Trophoblast cell (in vitro differentiated cells and primary cell): ENCODE data around the gene PRKCE.

ENCODE experiments used
- DNase-seq, 2 donors: peaks; one replicate each; pipeline ENCODE4 v3.0.0-alpha.2; 2016
- H2AFZ ChIP-seq: 2 replicates; pipeline ENCODE4 v1.6.1; 2013; ENCODE audit warnings: low read length, moderate library complexity, mild to moderate bottlenecking; ENCODE audit not compliant: insufficient read depth, poor library complexity
- H2AK5ac ChIP-seq: 2 replicates; pipeline ENCODE4 v1.6.1; 2013; ENCODE audit warnings: mild to moderate bottlenecking, low read length
- H2BK120ac ChIP-seq: 2 replicates; pipeline ENCODE4 v1.6.1; 2013; ENCODE audit warnings: low read length, mild to moderate bottlenecking, moderate library complexity; ENCODE audit not compliant: insufficient read depth, poor library complexity
- H2BK12ac ChIP-seq: 2 replicates; pipeline ENCODE4 v1.6.1; 2013; ENCODE audit warnings: mild to moderate bottlenecking, low read length, moderate library complexity
- H2BK5ac ChIP-seq: 2 replicates; pipeline ENCODE4 v1.6.1; 2013; ENCODE audit warnings: low read length, low read depth, moderate library complexity, mild to moderate bottlenecking; ENCODE audit not compliant: poor library complexity
- H3K14ac ChIP-seq: 2 replicates; pipeline ENCODE4 v1.6.1; 2013; ENCODE audit warnings: mild to moderate bottlenecking, low read length
- H3K18ac ChIP-seq: 2 replicates; pipeline ENCODE4 v1.6.1; 2013; ENCODE audit warnings: mild to moderate bottlenecking, low read length
- H3K23ac ChIP-seq: 2 replicates; pipeline ENCODE4 v1.6.1; 2013; ENCODE audit warnings: low read length
- H3K27ac ChIP-seq: 2 replicates; pipeline ENCODE4 v1.5.1; 2013; ENCODE audit warnings: low read depth, mild to moderate bottlenecking, inconsistent platforms, low read length, moderate library complexity
- H3K27me3 ChIP-seq: 2 replicates; pipeline ENCODE4 v1.6.1; 2013; ENCODE audit warnings: inconsistent platforms, mild to moderate bottlenecking, low read length, moderate library complexity; ENCODE audit not compliant: insufficient read depth
- H3K36me3 ChIP-seq, 2 experiments: 1 replicate in 1 of 2; 2 replicates in 1 of 2; pipeline ENCODE4 v1.6.1; 2013; ENCODE audit warnings: low read length in 2 of 2, mild to moderate bottlenecking in 2 of 2, moderate library complexity in 1 of 2; ENCODE audit not compliant: insufficient read depth in 2 of 2, control insufficient read depth in 1 of 2
- H3K4ac ChIP-seq: 2 replicates; pipeline ENCODE4 v1.6.1; 2013; ENCODE audit warnings: low read depth, mild to moderate bottlenecking, low read length, moderate library complexity
- H3K4me1 ChIP-seq, 2 experiments: 1 replicate in 1 of 2; 2 replicates in 1 of 2; pipeline ENCODE4 v1.6.1; 2013; ENCODE audit warnings: low read length in 2 of 2, mild to moderate bottlenecking in 2 of 2, moderate library complexity in 1 of 2; ENCODE audit not compliant: insufficient read depth in 2 of 2, control insufficient read depth in 1 of 2
- H3K4me2 ChIP-seq: 2 replicates; pipeline ENCODE4 v1.6.1; 2013; ENCODE audit warnings: inconsistent platforms, mild to moderate bottlenecking, low read length, moderate library complexity
- H3K4me3 ChIP-seq: 2 replicates; pipeline ENCODE4 v1.5.1; 2013; ENCODE audit warnings: mild to moderate bottlenecking, low read depth, low read length, inconsistent platforms
- H3K79me1 ChIP-seq: one replicate; pipeline ENCODE4 v1.6.1; 2013; ENCODE audit warnings: low read length
- H3K79me2 ChIP-seq: 2 replicates; pipeline ENCODE4 v1.6.1; 2013; ENCODE audit warnings: low read length, mild to moderate bottlenecking; ENCODE audit not compliant: control insufficient read depth, insufficient read depth, poor library complexity
- H3K9ac ChIP-seq: 2 replicates; pipeline ENCODE4 v1.6.1; 2013; ENCODE audit warnings: mild to moderate bottlenecking, low read length
- H3K9me3 ChIP-seq: 2 replicates; pipeline ENCODE4 v1.6.1; 2013; ENCODE audit warnings: low read depth, mild to moderate bottlenecking, control low read depth, inconsistent platforms, low read length; ENCODE audit not compliant: insufficient read depth
- H4K12ac ChIP-seq: 2 replicates; pipeline ENCODE4 v1.6.1; 2013; ENCODE audit warnings: low read depth, mild to moderate bottlenecking, low read length, moderate library complexity
- H4K8ac ChIP-seq: 2 replicates; pipeline ENCODE4 v1.6.1; 2013; ENCODE audit warnings: low read depth, mild to moderate bottlenecking, low read length, moderate library complexity
- H4K91ac ChIP-seq: one replicate; pipeline ENCODE4 v1.6.1; 2013; ENCODE audit warnings: low read depth, mild to moderate bottlenecking, low read length, moderate library complexity
- WGBS: extraction: QIAGEN DNeasy Blood & Tissue Kit; methylation state at CpG from one replicate; pipeline ENCODE4 v1.1.7; 2013; ENCODE audit warnings: missing lambda C conversion rate; ENCODE audit not compliant: insufficient read length, insufficient coverage; ENCODE audit errors: extremely low coverage; 5-methylcytosine and 5-hydroxymethylcytosine counted together

The PRKCE gene

GRCh38 chr2:45607701-45608100 lies 43.8 kb upstream of the PRKCE start:
- H3K9me3 ChIP-seq: no peaks in the 10 kb centered on the region
- WGBS: no CpG with 5 or more reads among the region's 1 CpG
- H2BK120ac ChIP-seq: no peak overlapping the region
- no peaks in the 10 kb centered on the region for H3K79me2 ChIP-seq
- no peak overlapping the region for H3K4ac ChIP-seq
- H4K91ac ChIP-seq: no peak overlapping the region
- H3K36me3 ChIP-seq: peaks cover 3% of the 10 kb centered on the region in 2 experiments
- no peak overlapping the region for H3K14ac ChIP-seq
- H3K4me3 ChIP-seq: no peak overlapping the region
- H3K9ac ChIP-seq: no peak overlapping the region
- H3K18ac ChIP-seq: no peak overlapping the region
- H3K27me3 ChIP-seq: no peaks in the 10 kb centered on the region
- H2AK5ac ChIP-seq: no peak overlapping the region
- no peak overlapping the region for H4K12ac ChIP-seq
- H3K23ac ChIP-seq: no peak overlapping the region
- H3K27ac ChIP-seq: no peak overlapping the region
- H3K4me1 ChIP-seq: peaks cover 0 to 2% of the 10 kb centered on the region in 2 experiments
- H4K8ac ChIP-seq: no peak overlapping the region
- no peak overlapping the region for H2AFZ ChIP-seq
- DNase-seq: peak; percentile 31 to 71
- no peak overlapping the region for H3K4me2 ChIP-seq
- H2BK12ac ChIP-seq: no peak overlapping the region
- no peak overlapping the region for H2BK5ac ChIP-seq
- peaks cover 7% of the 10 kb centered on the region for H3K79me1 ChIP-seq

- Histone ChIP-seq H3K4me2 (peak overlapping the region; percentile 60), H3K9me3 (no peaks in the 10 kb centered on the region), H2AK5ac (no peak overlapping the region), H3K4me1 (peaks cover 0 to 4% of the 10 kb centered on the region in 2 experiments), H3K27me3 (no peaks in the 10 kb centered on the region), H3K4me3 (peak overlapping the region; percentile 75), H3K79me2 (no peaks in the 10 kb centered on the region), H3K18ac (peak overlapping the region; percentile 29), H3K36me3 (no peaks in the 10 kb centered on the region), H2AFZ (peak overlapping the region; percentile 32), H2BK5ac (no peak overlapping the region), H3K4ac (peak overlapping the region; percentile 67), H3K14ac (peak overlapping the region; percentile 53), H4K91ac (peak overlapping the region; percentile 42), H3K9ac (peak overlapping the region; percentile 61), H3K23ac (no peak overlapping the region), H3K27ac (peak overlapping the region; percentile 63), H2BK12ac (no peak overlapping the region), H4K8ac (peak overlapping the region; percentile 87), H4K12ac (no peak overlapping the region), H2BK120ac (peak overlapping the region; percentile 41), H3K79me1 (peaks cover 9% of the 10 kb centered on the region)
- peak; percentile 45 to 68 for DNase-seq
- no CpG with 5 or more reads among the region's 23 CpGs for WGBS
Observed at GRCh38 chr2:45610281-45611019, 41.0 kb upstream of the PRKCE start.

DNA sequence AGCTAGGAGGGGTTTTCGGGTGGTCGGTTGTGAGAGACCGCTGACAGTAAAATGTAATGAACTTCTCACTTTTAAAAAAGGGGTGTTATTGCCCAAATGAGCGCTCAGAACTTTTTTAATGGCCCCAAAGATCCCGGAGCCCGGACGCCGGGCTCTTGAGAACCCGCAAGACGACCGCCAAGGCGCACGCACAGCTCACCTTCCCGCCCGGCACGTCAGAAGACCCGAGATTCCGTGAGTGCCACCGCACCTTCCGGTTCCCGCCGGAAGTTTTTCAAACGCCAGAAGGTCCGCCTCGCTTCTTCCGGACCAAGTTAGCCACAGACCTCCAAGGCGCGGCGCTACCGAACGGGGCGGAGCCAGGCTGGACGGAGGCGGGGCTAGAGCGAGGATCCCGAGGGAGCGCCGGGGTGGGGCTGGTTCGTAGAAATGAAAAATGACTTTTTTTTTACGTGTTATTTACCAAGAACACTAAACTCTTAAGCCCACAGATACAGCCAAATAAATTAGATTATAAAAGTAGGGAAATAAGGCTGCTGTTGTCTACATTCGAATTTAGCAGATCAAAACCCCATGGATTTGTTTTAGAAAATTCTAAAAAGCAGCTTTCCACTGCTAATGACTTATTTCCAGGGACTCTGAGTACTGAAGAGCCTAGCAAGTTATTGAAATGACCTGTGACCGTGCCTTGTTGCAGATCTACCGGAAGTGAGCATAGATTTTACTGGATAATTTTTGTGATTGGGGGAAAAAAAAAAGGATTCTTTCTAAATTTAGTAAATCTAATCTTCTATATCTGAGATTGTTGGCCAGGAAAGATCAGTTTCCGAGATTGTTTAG lies 40.2 kb upstream of the PRKCE start, which contains the start of gene SRBD1:
Gene SRBD1, minus strand, starts transcription at position 248 of the 840 bp plus-strand sequence. CDS start 5,826 bp downstream, outside the sequence.
- Histone ChIP-seq H2AFZ (peak within 1 kb of the TSS; percentile 32), H3K4me1 (peaks cover 0 to 4% of the 10 kb centered on the region in 2 experiments)

DNA sequence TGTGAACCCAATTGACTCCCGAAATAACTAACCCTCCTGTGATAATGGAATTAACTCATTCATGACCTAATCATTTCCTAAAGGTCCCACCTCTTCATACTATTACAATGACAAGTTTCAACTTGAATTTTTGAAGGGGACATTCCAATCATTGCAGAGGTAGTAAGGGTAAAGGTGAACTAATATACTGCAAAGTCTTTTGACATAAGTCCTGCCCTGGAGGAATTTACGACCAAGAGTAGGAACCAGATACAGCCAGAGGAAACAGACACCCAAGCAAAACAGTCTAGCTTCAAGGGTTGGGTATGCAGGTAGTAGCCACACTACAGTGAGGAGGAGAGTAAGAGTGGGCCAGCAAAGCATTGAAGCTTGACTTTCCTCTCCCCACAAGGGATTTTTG lies 39.2 kb upstream of the PRKCE start:
- H3K4me1 ChIP-seq: peaks cover 0 to 4% of the 10 kb centered on the region in 2 experiments
- H3K9me3 ChIP-seq: no peaks in the 10 kb centered on the region
- peak overlapping the region; percentile 42 for H3K4me2 ChIP-seq
- H2BK120ac ChIP-seq: no peak overlapping the region
- peak overlapping the region; percentile 70 for H3K27ac ChIP-seq
- H3K4ac ChIP-seq: no peak overlapping the region
- H3K27me3 ChIP-seq: no peaks in the 10 kb centered on the region
- peaks cover 9% of the 10 kb centered on the region for H3K79me1 ChIP-seq
- H4K8ac ChIP-seq: peak overlapping the region; percentile 47
- no peak overlapping the region for H2BK5ac ChIP-seq
- no CpG with 5 or more reads among the region's 2 CpGs for WGBS
- no peak overlapping the region for H4K91ac ChIP-seq
- no peaks in the 10 kb centered on the region for H3K36me3 ChIP-seq
- H2AFZ ChIP-seq: no peak overlapping the region
- H3K14ac ChIP-seq: peak overlapping the region; percentile 56
- no peak overlapping the region for H3K4me3 ChIP-seq
- H2BK12ac ChIP-seq: no peak overlapping the region
- H2AK5ac ChIP-seq: no peak overlapping the region
- H3K23ac ChIP-seq: no peak overlapping the region
- no peaks in the 10 kb centered on the region for H3K79me2 ChIP-seq
- no peak overlapping the region for H3K9ac ChIP-seq
- H3K18ac ChIP-seq: no peak overlapping the region
- DNase-seq: peak in 1 of 2 donors; percentile 11
- no peak overlapping the region for H4K12ac ChIP-seq

More for the DNA sequence above, 40.2 kb upstream of the PRKCE start, which contains the start of gene SRBD1:
- DNase-seq: peak; percentile 97 to 99
- H3K27me3 ChIP-seq: no peaks in the 10 kb centered on the region
- peak within 1 kb of the TSS; percentile 41 for H2BK120ac ChIP-seq
- no peak within 1 kb of the TSS for H2BK5ac ChIP-seq
- no peak within 1 kb of the TSS for H2BK12ac ChIP-seq
- no peak within 1 kb of the TSS for H3K23ac ChIP-seq
- H3K4me3 ChIP-seq: peak within 1 kb of the TSS; percentile 75
- H3K4me2 ChIP-seq: peak within 1 kb of the TSS; percentile 60
- no peaks in the 10 kb centered on the region for H3K9me3 ChIP-seq
- H3K9ac ChIP-seq: peak within 1 kb of the TSS; percentile 61
- H4K91ac ChIP-seq: peak within 1 kb of the TSS; percentile 42
- no peaks in the 10 kb centered on the region for H3K79me2 ChIP-seq
- H4K8ac ChIP-seq: peak within 1 kb of the TSS; percentile 87
- WGBS: no CpG with 5 or more reads among the region's 44 CpGs
- no peak within 1 kb of the TSS for H4K12ac ChIP-seq
- H3K36me3 ChIP-seq: no peaks in the 10 kb centered on the region
- peak within 1 kb of the TSS; percentile 78 for H3K27ac ChIP-seq
- H3K79me1 ChIP-seq: peaks cover 9% of the 10 kb centered on the region
- peak within 1 kb of the TSS; percentile 29 for H3K18ac ChIP-seq
- peak within 1 kb of the TSS; percentile 56 for H3K14ac ChIP-seq
- no peak within 1 kb of the TSS for H2AK5ac ChIP-seq
- H3K4ac ChIP-seq: peak within 1 kb of the TSS; percentile 67
